Measurements from ENCODE around the gene MECP2.

The MECP2 gene

GRCh38 chrX:153993978-153994377, 103.5 kb downstream of the MECP2 start:
- no peak for DNase-seq (ENCODE audit: low read depth)
- no peak for TF ChIP-seq CTCF (conservative IDR thresholded peaks at IDR 0.05; ENCODE audit: low read length)
- no peak overlapping the region for H3K4me3 ChIP-seq (ENCODE audit: low read length)

GRCh38 chrX:153993079-153993478, 104.4 kb downstream of the MECP2 start:
- TF ChIP-seq CTCF (conservative IDR thresholded peaks at IDR 0.05; ENCODE audit: low read length): no peak
- no peak for DNase-seq (ENCODE audit: low read depth)
- no peak overlapping the region for H3K4me3 ChIP-seq (ENCODE audit: low read length)

GRCh38 chrX:153992180-153992579, 105.3 kb downstream of the MECP2 start:
- no peak overlapping the region for H3K4me3 ChIP-seq (ENCODE audit: low read length)
- DNase-seq (ENCODE audit: low read depth): no peak
- no peak for TF ChIP-seq CTCF (conservative IDR thresholded peaks at IDR 0.05; ENCODE audit: low read length)

GRCh38 chrX:153991013-153991580, 106.4 kb downstream of the MECP2 start:
- no peak for DNase-seq (ENCODE audit: low read depth)
- no peak overlapping the region for H3K4me3 ChIP-seq (ENCODE audit: low read length)
- no peak for TF ChIP-seq CTCF (conservative IDR thresholded peaks at IDR 0.05; ENCODE audit: low read length)

- H3K4me3 ChIP-seq (ENCODE audit: low read length): no peak overlapping the region
- DNase-seq (ENCODE audit: low read depth): no peak
- TF ChIP-seq CTCF (conservative IDR thresholded peaks at IDR 0.05; ENCODE audit: low read length): no peak
These were observed 107.4 kb downstream of the MECP2 start for GRCh38 chrX:153989973-153990655.

GRCh38 chrX:153988493-153988892, 109.0 kb downstream of the MECP2 start:
- no peak overlapping the region for H3K4me3 ChIP-seq (ENCODE audit: low read length)
- no peak for TF ChIP-seq CTCF (conservative IDR thresholded peaks at IDR 0.05; ENCODE audit: low read length)
- DNase-seq (ENCODE audit: low read depth): no peak

All from AG10803 (cell line).